ENCODE data around the gene IQSEC1.

The IQSEC1 gene

GRCh38 chr3:12905316-12906071 is 167.7 kb downstream of the IQSEC1 start:
- TF ChIP-seq, protein P1, sequence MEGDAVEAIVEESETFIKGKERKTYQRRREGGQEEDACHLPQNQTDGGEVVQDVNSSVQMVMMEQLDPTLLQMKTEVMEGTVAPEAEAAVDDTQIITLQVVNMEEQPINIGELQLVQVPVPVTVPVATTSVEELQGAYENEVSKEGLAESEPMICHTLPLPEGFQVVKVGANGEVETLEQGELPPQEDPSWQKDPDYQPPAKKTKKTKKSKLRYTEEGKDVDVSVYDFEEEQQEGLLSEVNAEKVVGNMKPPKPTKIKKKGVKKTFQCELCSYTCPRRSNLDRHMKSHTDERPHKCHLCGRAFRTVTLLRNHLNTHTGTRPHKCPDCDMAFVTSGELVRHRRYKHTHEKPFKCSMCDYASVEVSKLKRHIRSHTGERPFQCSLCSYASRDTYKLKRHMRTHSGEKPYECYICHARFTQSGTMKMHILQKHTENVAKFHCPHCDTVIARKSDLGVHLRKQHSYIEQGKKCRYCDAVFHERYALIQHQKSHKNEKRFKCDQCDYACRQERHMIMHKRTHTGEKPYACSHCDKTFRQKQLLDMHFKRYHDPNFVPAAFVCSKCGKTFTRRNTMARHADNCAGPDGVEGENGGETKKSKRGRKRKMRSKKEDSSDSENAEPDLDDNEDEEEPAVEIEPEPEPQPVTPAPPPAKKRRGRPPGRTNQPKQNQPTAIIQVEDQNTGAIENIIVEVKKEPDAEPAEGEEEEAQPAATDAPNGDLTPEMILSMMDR (conservative IDR thresholded peaks at IDR 0.05; ENCODE audit: low read length), result no peak
- H3K4me3 ChIP-seq (ENCODE audit: low read length), result no peak overlapping the region
- no peak for DNase-seq (ENCODE audit: low read depth)

GRCh38 chr3:12904951-12905315 is 168.3 kb downstream of the IQSEC1 start:
- H3K4me3 ChIP-seq (ENCODE audit: low read length), result no peak overlapping the region
- DNase-seq (ENCODE audit: low read depth), result no peak
- TF ChIP-seq, protein P1 (conservative IDR thresholded peaks at IDR 0.05; ENCODE audit: low read length), result no peak

DNA sequence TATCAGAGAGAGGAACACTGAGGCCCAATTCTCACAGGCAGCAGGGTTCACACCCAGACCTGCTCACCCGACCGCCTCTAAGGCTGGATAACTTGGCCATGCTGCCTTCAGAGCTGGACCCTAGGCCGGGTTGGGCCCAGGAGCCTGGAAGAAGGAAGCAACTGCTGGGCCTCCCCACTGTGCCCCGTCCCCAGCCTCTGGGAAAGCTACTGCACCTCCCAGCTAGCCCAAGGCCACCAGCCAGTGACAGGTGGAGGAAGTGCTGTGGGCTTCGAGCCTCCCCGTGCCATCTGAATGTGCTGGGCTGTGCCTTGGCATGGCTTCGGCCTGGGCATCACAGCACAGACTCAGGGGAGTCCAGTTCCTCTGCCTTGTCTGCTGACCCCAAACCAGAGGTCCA is 169.3 kb downstream of the IQSEC1 start:
- DNase-seq (ENCODE audit: low read depth), result no peak
- H3K4me3 ChIP-seq (ENCODE audit: low read length), result no peak overlapping the region

GRCh38 chr3:12903000-12903800 is 170.0 kb downstream of the IQSEC1 start:
- no peak overlapping the region for H3K4me3 ChIP-seq (ENCODE audit: low read length)
- TF ChIP-seq, protein P1 (conservative IDR thresholded peaks at IDR 0.05; ENCODE audit: low read length), result no peak
- no peak for DNase-seq (ENCODE audit: low read depth)

More for the DNA sequence above, 169.3 kb downstream of the IQSEC1 start:
- TF ChIP-seq, protein P1 (conservative IDR thresholded peaks at IDR 0.05; ENCODE audit: low read length), result no peak

DNA sequence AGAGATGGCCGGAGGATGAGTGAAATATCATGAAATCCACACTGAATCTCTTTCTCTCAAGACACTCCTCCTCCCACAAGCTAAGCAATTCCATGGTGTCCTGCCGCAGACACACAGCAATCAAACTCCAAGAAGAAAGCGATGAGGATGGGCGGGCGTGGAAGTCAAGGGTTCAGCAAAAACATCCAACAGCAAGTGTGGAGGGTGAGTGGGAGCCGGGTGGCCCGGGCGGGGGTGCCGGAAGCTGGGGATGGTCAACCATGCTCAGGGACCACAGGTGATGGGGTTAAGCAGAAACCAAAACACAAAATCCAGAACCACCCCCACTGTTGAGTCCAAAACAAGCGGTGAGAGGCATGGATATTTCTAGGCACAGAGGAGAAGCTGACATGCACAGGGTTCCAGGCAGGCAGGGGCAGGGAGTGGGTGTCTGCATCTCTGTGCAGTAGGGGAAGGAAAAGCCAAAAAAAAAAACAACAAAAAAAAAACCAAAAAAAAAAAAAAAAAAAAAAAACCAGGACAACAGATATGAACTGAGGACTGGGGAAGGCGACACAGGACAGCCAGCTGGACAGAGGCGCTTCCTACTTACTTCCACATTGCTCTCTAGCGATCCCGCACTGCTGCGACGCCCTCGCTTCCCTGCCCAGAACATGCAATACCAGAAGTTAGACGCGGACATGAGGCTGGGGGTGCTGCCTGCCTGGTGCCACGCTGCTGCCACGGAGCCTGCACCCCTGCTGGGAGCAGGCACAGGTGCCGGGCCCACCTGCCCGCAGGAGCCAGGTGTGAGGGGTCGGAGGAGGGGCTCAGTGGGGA is 170.8 kb downstream of the IQSEC1 start:
- no peak for DNase-seq (ENCODE audit: low read depth)
- no peak overlapping the region for H3K4me3 ChIP-seq (ENCODE audit: low read length)
- TF ChIP-seq, protein P1 (conservative IDR thresholded peaks at IDR 0.05; ENCODE audit: low read length), result no peak

DNA sequence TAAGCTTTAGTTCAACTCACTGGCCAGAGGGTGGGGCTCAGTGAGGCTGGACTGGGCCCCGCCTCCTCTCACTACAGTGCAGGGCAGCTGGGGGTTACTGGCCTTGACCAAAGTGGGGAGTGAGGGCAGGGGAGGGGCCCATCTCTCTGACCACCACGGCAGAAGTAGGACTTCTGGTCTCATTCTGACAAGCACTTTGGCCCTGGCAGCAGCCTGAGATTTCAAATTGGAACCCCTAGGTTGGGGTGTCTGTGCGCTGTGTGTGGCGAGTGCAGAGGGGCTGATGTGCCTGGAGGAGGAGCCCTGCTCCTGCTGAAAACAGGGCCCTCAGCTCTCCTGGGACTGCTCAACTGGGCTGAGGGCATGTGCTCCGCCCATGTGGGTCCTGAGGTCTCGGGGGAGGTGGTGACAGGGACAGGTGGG is 171.6 kb downstream of the IQSEC1 start:
- no peak for DNase-seq (ENCODE audit: low read depth)
- TF ChIP-seq, protein P1 (conservative IDR thresholded peaks at IDR 0.05; ENCODE audit: low read length), result no peak
- H3K4me3 ChIP-seq (ENCODE audit: low read length), result no peak overlapping the region

All from AG10803 (cell line).